Stimulated activated CD4-positive, alpha-beta T cell treated with anti-CD3 and anti-CD28 coated beads, TNF-alpha, amount 100 ng/mL, for 24 hours (primary cell): ENCODE measurements around the gene TAF6L.
A peak's percentile ranks its signal among the peaks of the same experiment; 100 is the strongest.
"Not testable (repeated sequence)": the region's sequence is repeated elsewhere in the genome, so short reads cannot be mapped to it uniquely, and the experiment has no call there.

Source experiments
- DNase-seq, 3 experiments: peaks; one replicate each; pipeline ENCODE4 v3.0.0-alpha.2; 2020; ENCODE audit warnings: low read depth in 3 of 3

TAF6L gene

DNA sequence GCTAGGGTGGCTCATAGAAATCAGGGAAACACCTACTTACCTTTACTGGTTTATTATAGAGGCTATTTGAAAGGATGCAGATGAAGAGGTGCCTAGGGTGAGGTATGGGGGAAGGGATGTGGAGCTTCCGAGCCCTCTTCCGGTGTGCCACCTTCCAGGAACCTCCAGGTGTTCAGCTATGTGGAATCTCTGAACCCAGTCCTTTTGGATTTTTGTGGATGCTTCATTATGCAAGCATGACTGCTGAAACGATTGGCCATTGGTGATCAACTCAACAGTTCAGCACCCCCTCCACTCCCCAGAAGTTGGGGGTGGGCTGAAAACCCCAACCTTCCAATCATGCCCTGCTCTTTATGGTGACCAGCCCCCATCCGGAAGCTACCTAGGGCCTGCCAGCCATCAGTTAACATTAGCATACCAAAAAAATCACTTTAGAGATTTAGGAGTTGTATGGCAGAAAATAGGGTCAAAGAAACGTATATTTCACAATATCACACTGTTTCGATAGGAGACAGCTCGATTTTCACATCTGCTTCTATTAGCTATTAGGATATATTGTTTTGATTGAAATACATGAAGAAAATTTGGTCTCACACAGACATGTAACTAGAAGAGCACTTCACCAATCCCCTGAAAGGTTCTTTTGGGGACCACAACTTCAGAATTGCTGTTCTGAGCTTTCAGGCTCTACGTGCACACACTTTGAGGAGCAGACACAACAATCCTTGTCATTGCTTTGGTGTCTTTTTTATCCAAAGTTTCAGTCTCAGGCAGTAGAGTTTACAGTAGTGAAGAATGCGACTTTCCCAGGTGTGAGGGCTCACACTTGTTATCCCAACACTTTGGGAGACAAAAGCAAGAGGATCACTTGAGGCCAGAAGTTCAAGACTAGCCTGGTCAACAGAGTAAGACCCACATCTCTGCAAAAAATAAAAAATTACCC is 13.1 kb upstream of the TAF6L start:
- no peak for DNase-seq

DNA sequence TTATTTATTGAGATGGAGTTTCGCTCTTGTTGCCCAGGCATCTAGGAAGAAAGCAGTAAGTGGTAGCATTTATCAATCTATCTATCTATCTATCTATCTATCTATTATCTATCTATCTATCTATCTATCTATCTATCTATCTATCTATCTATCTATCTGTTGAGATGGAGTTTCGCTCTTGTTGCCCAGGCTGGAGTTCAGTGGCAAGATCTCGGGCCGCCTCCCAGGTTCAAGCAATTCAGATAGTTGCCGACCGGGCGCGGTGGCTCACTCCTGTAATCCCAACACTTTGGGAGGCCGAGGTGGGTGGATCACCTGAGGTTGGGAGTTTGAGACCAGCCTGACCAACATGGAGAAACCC is 10.3 kb upstream of the TAF6L start:
- DNase-seq = not testable (repeated sequence)

DNA sequence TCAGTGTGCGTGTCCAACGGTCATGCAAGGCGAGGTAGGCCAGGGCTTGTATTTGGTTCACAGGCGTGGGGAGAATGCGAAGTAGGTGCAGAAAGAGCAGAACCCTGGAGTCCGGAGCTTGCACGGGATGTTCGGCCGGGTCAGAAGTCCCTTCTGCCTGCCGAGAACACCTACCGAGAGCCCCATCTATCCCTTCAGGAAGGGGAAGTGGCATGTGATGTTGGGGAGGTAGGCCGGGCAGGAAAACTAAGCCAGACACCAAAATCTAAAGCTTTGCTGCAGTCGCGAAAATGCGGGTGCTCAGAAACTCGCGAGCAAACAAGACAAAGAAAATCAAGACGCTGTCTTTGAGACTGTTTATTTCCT is 435 bp upstream of the TAF6L start:
- no peak for DNase-seq

DNA sequence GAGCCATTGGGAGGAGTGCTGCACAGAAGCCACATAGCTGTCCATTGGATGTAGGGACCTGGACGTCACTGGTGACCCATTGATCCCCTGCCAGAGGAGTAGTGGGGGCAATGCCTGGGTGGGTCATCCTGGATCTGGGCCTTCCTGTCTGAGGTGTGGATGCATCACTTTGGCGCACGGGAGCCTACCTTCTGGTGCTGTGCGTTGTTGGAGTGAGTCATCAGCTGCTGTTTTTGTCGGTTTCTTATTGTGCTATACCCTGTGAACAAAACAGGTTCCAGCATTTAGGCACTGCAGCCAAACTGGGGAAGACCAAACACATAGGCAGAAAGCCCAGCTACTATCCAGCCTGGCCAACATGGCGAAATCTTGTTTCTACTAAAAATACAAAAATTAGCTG is 3.2 kb downstream of the TAF6L start:
- no peak for DNase-seq

GRCh38 chr11:62775646-62776045 is 4.5 kb downstream of the TAF6L start:
- DNase-seq = no peak

GRCh38 chr11:62777389-62777788 is 6.2 kb downstream of the TAF6L start:
- no peak for DNase-seq

- DNase-seq = no peak
These were observed 7.2 kb downstream of the TAF6L start for GRCh38 chr11:62778441-62778840.

GRCh38 chr11:62782753-62783152 is 11.6 kb downstream of the TAF6L start:
- DNase-seq = no peak

- peak; percentile 71 to 81 (median 74) for DNase-seq
These were observed 15.3 kb downstream of the TAF6L start for GRCh38 chr11:62786318-62787004.

DNA sequence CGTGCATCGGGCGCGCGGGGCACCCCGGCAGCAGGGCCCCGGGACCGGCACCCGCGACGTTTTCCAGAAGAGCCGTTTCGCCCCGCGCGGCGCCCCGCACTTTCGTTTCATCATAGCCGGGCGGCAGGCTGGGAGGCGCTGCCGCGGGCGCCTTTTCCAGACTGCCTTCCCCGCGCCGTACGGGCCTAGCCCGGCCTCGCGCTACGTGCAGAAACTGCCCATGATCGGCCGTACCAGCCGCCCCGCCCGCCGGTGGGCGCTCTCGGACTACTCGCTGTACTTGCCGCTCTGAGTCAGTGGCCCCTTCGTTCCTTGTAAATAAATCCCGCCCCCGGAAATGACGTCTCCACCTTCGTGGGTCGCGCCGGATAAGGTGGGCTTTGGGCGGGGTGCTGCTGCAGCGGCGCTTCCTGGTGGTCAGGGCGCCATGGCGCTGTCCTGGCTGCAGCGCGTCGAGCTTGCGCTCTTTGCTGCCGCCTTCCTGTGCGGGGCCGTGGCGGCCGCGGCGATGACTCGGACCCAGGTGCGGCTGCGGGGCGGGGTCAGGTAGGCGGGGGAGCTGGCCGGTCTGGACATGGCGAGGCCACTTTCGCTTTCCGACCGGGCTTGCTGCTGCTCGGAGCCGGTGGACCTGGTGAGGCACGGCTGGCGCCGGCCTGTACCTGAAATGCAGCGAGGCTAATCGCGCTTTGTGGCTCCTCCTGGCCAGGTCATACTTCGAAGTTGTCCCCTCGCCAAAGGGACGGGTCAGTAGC is 16.0 kb downstream of the TAF6L start, which contains the start of gene TMEM179B:
Gene TMEM179B (plus strand): TSS at position 398 of the 755 bp plus-strand sequence. CDS start 30 bp downstream, at position 428.
- peak; percentile 98 to 99 (median 99) for DNase-seq

DNA sequence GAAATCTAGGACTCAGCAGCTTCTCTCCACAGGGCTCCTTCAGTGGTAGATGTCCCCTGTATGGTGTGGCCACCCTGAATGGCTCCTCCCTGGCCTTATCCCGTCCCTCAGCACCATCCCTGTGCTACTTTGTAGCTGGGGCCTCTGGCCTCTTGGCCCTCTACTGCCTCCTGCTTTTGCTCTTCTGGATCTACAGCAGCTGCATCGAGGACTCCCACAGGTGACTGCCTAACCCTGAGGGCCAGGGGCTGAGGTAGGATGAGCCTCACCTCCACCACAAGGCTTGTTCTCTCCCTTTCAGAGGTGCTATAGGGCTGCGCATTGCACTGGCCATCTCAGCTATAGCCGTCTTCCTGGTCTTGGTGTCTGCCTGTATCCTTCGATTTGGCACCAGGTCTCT is 17.8 kb downstream of the TAF6L start:
- DNase-seq = no peak

DNA sequence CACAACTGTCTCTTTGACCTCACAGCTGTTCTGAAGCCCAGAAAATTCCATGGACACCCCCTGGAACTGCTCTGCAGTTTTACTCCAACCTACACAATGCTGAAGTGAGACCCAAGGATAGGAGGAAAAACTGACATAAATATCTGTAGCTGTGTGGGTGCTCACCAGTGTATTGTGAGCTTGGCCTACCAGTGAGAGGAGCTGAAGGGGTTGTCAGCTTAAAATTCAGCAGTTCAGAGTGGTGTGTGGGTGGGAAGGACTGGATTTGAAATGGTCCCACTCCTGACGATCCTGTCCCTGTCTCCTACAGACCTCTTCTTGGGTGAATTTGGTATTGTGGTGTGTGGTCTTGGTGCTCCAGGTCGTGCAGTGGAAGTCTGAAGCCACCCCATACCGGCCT is 18.4 kb downstream of the TAF6L start:
- DNase-seq = no peak

DNA sequence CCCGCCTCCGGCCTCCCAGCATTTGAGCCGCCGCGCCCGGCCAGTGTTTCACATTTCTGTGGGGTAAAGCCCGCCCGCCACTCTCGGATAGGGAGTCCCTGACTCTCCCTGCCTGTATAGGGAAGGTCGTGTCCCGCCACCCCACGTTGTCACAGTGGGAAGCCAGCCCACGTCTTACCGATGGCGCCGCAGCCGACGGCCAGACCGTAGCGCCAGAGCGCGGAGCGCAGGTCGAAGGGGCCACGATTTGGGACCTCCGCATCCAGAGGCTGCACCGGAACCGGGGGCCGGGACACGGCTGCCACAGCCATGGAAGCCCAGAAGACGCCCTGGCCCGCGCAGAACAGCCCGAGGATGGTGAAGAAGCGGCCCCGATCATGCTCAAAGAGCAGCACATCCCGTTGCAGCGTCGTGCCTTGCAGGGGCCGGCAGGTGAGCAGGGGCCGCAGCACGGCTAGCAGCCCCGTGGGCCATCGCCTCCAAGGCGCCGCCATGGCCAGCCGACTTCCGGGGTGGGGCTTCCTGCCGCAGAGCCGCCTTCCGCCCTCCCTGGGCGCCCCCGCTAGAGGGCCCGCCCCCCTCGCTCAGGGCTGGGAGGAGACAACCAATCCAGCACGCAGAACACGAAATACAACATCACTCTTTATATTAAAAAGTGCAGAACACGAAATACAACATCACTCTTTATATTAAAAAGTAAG is 20.5 kb downstream of the TAF6L start, which contains the start of gene TMEM223:
Gene TMEM223 (minus strand): TSS at position 506 of the 701 bp plus-strand sequence. CDS start 12 bp downstream, at position 494.
- peak; percentile 81 to 90 (median 85) for DNase-seq

DNA sequence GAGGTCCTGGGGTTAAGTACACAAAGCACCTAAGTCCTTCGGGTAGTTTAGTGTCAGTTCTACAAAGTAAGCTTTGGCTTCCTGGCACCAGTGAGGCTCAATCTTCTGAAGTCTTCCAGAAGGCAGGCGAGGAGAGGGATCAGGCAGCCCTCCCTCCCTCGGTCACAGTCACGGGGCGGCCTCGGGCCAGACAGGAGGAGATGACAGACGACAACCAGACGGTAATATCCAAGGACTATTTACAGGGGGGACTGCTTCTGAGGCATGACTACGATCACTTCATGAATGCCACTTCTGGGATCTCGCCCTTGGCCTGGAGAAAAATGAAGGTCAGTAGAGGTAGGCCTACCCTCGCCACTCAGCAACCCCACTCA is 21.0 kb downstream of the TAF6L start:
- no peak for DNase-seq

DNA sequence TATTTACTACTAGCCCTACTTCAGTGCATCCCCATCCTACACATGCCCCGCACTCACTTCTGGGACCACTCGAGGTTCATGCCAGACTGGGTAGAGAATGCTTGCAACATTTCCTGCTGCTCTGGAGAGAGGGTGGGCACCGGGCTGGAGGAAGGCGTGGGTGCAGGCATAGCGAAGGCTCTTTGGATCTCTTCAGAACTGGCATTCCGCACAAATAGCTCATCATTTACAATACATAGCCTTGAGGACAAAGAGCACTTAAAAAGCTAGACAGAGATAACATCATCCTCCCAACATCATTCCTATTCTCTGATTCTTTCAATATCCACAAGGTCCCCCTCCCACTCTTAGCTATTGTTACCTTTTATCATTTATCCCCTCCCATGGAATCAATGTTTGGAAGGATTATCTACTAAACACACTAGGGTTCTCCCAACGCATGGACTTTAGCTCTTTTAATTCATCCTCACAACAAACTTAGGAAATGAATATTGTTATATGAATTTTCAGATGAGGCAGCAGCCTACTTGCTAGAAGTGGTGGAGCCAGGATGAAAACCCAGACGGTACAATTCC is 23.1 kb downstream of the TAF6L start:
- no peak for DNase-seq

- DNase-seq = no peak
These were observed 25.1 kb downstream of the TAF6L start for GRCh38 chr11:62796281-62796680.

GRCh38 chr11:62799486-62799885 is 28.3 kb downstream of the TAF6L start:
- no peak for DNase-seq

DNA sequence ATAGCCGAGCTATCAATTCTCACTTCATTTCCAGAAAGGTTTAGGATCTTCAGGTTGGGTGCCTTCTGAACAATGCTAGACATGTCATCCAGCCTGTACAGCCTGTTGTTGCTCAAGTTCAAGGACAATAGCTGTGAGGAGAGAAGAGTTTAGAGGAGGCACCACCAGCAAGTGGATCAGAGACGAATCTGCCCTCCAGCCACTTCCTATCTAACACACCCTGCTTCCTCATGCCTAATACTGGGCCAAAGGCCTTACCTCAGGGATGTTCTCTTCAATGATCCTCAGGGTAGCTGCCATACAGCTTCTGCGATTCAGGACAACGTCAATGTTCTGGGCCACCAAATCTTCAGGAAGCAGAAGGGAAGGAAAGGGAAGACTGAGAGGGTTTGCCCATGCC is 29.9 kb downstream of the TAF6L start:
- DNase-seq = no peak

DNA sequence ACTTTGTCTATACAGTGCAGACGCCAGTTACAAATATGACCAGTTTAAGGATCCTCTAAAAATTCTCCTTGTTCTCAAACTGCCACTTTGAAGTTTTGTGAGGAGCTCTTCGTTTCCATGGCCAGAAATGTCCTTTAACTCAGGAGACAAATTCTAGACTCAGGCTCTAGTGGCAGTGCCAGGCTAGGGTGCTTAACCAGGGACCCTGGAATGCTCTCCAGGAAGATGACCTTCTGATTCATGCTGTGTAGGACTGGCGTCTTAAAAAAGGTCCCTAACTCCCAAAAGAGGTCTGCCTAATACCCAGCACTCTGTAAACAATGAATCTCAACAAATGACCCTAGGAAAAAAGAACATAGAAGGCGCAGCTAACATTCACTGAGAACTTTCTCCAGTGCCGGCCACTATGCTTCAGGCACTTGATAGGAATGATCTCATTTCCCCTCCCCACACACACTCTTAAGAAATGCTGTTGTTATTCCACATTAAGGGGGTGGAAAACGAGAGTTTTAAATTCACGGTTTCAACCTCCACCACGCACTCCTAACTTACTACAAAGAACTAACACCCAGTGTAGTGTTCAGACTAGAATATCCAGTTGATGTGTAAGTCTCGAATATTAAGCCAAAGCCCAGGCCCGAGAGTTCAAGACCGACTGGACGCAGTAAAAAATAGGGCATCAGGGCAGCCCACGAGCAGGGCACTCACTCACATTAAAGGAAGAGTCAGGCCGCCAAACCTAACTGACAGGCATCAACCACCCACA is 33.3 kb downstream of the TAF6L start:
- peak in 1 of 3 experiments; percentile 15 for DNase-seq
